ENCODE results near the gene NCKAP5. TPM values are rescaled to one million over a fixed set of nuclear protein-coding genes. Genes with fewer than 3 reads are reported as not detected.

The NCKAP5 gene
- total and polyA plus RNA-seq, 2 of the 13 experiments (the other 11 are each of a cell fraction or from before 2014, with no cell fraction given): 0.01 TPM; not detected in 1

DNA sequence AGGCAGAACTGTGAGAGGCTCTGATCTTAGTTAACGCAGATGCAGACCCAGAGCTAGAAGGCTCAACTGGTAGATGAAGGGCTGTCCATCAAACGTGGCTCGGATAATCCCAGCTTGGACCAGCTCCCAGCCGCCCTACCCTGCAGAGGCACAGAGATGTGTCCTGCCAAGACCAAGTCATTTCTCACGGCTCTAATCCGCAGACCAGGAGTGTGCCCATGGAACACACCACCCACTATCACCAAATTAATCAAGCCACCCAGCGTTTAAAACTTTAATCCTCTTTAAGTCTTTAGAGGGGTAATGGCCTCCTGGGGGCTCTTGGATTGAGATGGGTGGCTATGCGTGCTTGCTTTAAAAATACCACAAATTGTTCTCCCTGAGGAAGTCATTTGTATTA lies 915.8 kb downstream of the NCKAP5 start:
- H3K4me1 ChIP-seq (ENCODE audit: insufficient read depth, low read length): no peaks in the 10 kb centered on the region

More for the DNA sequence above, 915.8 kb downstream of the NCKAP5 start:
- no peaks in the 10 kb centered on the region for H3K27me3 ChIP-seq (ENCODE audit: control insufficient read depth in 1 of 2, insufficient read depth in 2 of 2, low read length in 2 of 2)
- no TSS peak for BruUV-seq (replicated peaks)
- no peak overlapping the region for H3K4me3 ChIP-seq (replicated peaks in 1 of 3; ENCODE audit: insufficient read depth in 1 of 3, low read depth in 2 of 3, low read length in 3 of 3)
- DNase-seq (ENCODE audit: low spot score) (no peak), ATAC-seq (no peak), FAIRE-seq (no peak)
- H3K9ac ChIP-seq (ENCODE audit: insufficient read depth, low read depth, low read length): no peak overlapping the region
- in situ Hi-C loops (cut with HindIII; ENCODE audit: extremely low pct_ligation_motif_present, low pct_unique_long_range_greater_than_20kb) (loop anchor here (10.0 to 25.0 kb wide), 2 partner anchors 510 to 1192 kb away; no protein-coding TSS in a partner anchor), intact Hi-C loops (cut with micrococcal nuclease; ENCODE audit: unreplicated experiment) (loop anchor here (5.0 to 10.0 kb wide), 2 partner anchors 105 to 388 kb away; no protein-coding TSS in a partner anchor)
- no peak overlapping the region for H3K27ac ChIP-seq (ENCODE audit: extremely low read length, insufficient read depth, low read length)
- WGBS (ENCODE audit: low lambda C conversion rate): 30% methylated on average over 5 of the region's 8 CpGs
- H3K79me2 ChIP-seq (ENCODE audit: insufficient read depth, low read length): no peaks in the 10 kb centered on the region
- ChIA-PET POLR2A (no interaction called here), CTCF (ENCODE audit: low intra/inter-chr PET ratio, low total read pairs) (no interaction called here)
- no peaks in the 10 kb centered on the region for H3K9me3 ChIP-seq (ENCODE audit: low read length)
- TF ChIP-seq, protein P1, sequence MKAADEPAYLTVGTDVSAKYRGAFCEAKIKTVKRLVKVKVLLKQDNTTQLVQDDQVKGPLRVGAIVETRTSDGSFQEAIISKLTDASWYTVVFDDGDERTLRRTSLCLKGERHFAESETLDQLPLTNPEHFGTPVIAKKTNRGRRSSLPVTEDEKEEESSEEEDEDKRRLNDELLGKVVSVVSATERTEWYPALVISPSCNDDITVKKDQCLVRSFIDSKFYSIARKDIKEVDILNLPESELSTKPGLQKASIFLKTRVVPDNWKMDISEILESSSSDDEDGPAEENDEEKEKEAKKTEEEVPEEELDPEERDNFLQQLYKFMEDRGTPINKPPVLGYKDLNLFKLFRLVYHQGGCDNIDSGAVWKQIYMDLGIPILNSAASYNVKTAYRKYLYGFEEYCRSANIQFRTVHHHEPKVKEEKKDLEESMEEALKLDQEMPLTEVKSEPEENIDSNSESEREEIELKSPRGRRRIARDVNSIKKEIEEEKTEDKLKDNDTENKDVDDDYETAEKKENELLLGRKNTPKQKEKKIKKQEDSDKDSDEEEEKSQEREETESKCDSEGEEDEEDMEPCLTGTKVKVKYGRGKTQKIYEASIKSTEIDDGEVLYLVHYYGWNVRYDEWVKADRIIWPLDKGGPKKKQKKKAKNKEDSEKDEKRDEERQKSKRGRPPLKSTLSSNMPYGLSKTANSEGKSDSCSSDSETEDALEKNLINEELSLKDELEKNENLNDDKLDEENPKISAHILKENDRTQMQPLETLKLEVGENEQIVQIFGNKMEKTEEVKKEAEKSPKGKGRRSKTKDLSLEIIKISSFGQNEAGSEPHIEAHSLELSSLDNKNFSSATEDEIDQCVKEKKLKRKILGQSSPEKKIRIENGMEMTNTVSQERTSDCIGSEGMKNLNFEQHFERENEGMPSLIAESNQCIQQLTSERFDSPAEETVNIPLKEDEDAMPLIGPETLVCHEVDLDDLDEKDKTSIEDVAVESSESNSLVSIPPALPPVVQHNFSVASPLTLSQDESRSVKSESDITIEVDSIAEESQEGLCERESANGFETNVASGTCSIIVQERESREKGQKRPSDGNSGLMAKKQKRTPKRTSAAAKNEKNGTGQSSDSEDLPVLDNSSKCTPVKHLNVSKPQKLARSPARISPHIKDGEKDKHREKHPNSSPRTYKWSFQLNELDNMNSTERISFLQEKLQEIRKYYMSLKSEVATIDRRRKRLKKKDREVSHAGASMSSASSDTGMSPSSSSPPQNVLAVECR (CRISPR knock-in tag; IDR thresholded peaks at IDR 0.05; ENCODE audit: borderline replicate concordance): no peak
- TF ChIP-seq E2F1 (CRISPR knock-in tag; IDR thresholded peaks at IDR 0.05) (no peak), ZFAT (CRISPR knock-in tag; conservative IDR thresholded peaks at IDR 0.05) (no peak), CC2D1A (CRISPR knock-in tag; IDR thresholded peaks at IDR 0.05) (no peak), ZNF672 (CRISPR knock-in tag; IDR thresholded peaks at IDR 0.05) (no peak), ZNF30 (CRISPR knock-in tag; IDR thresholded peaks at IDR 0.05) (no peak), ZNF512 (CRISPR knock-in tag; IDR thresholded peaks at IDR 0.05) (no peak), ZMAT3 (CRISPR knock-in tag; conservative IDR thresholded peaks at IDR 0.05) (no peak), ZNF879 (CRISPR knock-in tag; IDR thresholded peaks at IDR 0.05) (no peak), PHF5A (CRISPR knock-in tag; IDR thresholded peaks at IDR 0.05; ENCODE audit: low read depth, unreplicated experiment) (no peak), ZNF780A (CRISPR knock-in tag; IDR thresholded peaks at IDR 0.05) (no peak), SRSF9 (IDR thresholded peaks at IDR 0.05; ENCODE audit: borderline replicate concordance, insufficient read depth, low read depth, low read length, poor library complexity, severe bottlenecking) (no peak), MBNL3 (CRISPR knock-in tag; conservative IDR thresholded peaks at IDR 0.05) (no peak)
- TF ChIP-seq, protein P2, sequence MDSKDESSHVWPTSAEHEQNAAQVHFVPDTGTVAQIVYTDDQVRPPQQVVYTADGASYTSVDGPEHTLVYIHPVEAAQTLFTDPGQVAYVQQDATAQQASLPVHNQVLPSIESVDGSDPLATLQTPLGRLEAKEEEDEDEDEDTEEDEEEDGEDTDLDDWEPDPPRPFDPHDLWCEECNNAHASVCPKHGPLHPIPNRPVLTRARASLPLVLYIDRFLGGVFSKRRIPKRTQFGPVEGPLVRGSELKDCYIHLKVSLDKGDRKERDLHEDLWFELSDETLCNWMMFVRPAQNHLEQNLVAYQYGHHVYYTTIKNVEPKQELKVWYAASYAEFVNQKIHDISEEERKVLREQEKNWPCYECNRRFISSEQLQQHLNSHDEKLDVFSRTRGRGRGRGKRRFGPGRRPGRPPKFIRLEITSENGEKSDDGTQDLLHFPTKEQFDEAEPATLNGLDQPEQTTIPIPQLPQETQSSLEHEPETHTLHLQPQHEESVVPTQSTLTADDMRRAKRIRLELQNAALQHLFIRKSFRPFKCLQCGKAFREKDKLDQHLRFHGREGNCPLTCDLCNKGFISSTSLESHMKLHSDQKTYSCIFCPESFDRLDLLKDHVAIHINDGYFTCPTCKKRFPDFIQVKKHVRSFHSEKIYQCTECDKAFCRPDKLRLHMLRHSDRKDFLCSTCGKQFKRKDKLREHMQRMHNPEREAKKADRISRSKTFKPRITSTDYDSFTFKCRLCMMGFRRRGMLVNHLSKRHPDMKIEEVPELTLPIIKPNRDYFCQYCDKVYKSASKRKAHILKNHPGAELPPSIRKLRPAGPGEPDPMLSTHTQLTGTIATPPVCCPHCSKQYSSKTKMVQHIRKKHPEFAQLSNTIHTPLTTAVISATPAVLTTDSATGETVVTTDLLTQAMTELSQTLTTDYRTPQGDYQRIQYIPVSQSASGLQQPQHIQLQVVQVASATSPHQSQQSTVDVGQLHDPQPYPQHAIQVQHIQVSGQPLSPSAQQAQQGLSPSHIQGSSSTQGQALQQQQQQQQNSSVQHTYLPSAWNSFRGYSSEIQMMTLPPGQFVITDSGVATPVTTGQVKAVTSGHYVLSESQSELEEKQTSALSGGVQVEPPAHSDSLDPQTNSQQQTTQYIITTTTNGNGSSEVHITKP (CRISPR knock-in tag; IDR thresholded peaks at IDR 0.05; ENCODE audit: low read depth): no peak
- H3K4me2 ChIP-seq (ENCODE audit: low read depth, low read length): no peak overlapping the region
- no peak overlapping the region for H2AFZ ChIP-seq (ENCODE audit: low read length)
- no peaks in the 10 kb centered on the region for H4K20me1 ChIP-seq (ENCODE audit: insufficient read depth, low read length)
- no peaks in the 10 kb centered on the region for H3K36me3 ChIP-seq (replicated peaks in 1 of 2; ENCODE audit: control insufficient read depth in 1 of 2, insufficient read depth in 2 of 2, low read length in 2 of 2)

All from HepG2 (cell line).